Measurements from ENCODE around the gene USH1C. TPM values are rescaled to one million over a fixed set of nuclear protein-coding genes. Genes with fewer than 3 reads are reported as not detected.
A peak's percentile ranks its signal among the peaks of the same experiment; 100 is the strongest.

USH1C gene
- total RNA-seq, 1 experiment from 2014 or later = 1.0 TPM

- H3K23me2 ChIP-seq (ENCODE audit: insufficient read length, low read depth, low read length, poor library complexity, severe bottlenecking) = no peaks in the 10 kb centered on the region
- Mint-ChIP-seq H3K27me3 (ENCODE audit: low read depth) (peaks cover 12% of the 10 kb centered on the region), H3K4me1 (peaks cover 0 to 3% of the 10 kb centered on the region in 2 experiments; a peak in 1 of 4 replicates), H3K27ac (no peak overlapping the region), H3K36me3 (ENCODE audit: insufficient read depth in 1 of 3, low read depth in 3 of 3) (no peaks in the 10 kb centered on the region), H3K9me3 (no peaks in the 10 kb centered on the region), H3K4me3 (no peak overlapping the region)
- no peak overlapping the region for H4K5ac ChIP-seq (ENCODE audit: insufficient read length, low read depth, low read length)
- H3K14ac ChIP-seq (ENCODE audit: insufficient read depth, low read length) = no peak overlapping the region; the same call in 1 of the 2 replicates
- H2BK5ac ChIP-seq (ENCODE audit: insufficient read length, low read length) = no peak overlapping the region
- no peak overlapping the region for H2BK15ac ChIP-seq (ENCODE audit: low read depth, low read length)
- no peak overlapping the region for H3K4ac ChIP-seq (ENCODE audit: low read depth, low read length)
- no peak overlapping the region for H3K56ac ChIP-seq (ENCODE audit: insufficient read length, low read depth, low read length)
- H4K91ac ChIP-seq (ENCODE audit: insufficient read length, low read depth, low read length) = no peak overlapping the region
- H2BK20ac ChIP-seq (ENCODE audit: low read depth, low read length, poor library complexity, severe bottlenecking) = no peak overlapping the region
- H3K18ac ChIP-seq (ENCODE audit: insufficient read length, low read depth, low read length) = no peak overlapping the region
- no peaks in the 10 kb centered on the region for H3K27me3 ChIP-seq (ENCODE audit: insufficient read depth, low read length)
- no CpG with 5 or more reads among the region's 9 CpGs for WGBS (ENCODE audit: extremely low coverage, insufficient read length, low lambda C conversion rate)
- H4K20me1 ChIP-seq (ENCODE audit: control insufficient read depth, insufficient read depth, insufficient read length) = no peaks in the 10 kb centered on the region
- no peaks in the 10 kb centered on the region for H3K79me1 ChIP-seq (ENCODE audit: insufficient read depth, low read depth, low read length, poor library complexity, severe bottlenecking)
- no peak overlapping the region for H4K8ac ChIP-seq (replicated peaks; ENCODE audit: insufficient read length, low read depth, low read length)
- H3K9ac ChIP-seq (ENCODE audit: extremely low read depth, insufficient read length, low read length) = no peak overlapping the region
- no peak overlapping the region for H2AFZ ChIP-seq (ENCODE audit: low read length)
- H3K4me1 ChIP-seq (ENCODE audit: insufficient read depth, low read length) = no peaks in the 10 kb centered on the region
- H2BK12ac ChIP-seq (ENCODE audit: insufficient read length, low read depth, low read length) = no peak overlapping the region
- H2BK120ac ChIP-seq (ENCODE audit: low read depth, low read length, poor library complexity, severe bottlenecking) = no peak overlapping the region
- H3K79me2 ChIP-seq (ENCODE audit: insufficient read depth, low read length) = no peaks in the 10 kb centered on the region
- H2AK5ac ChIP-seq (ENCODE audit: insufficient read length, low read length) = no peak overlapping the region
- H3K23ac ChIP-seq (ENCODE audit: insufficient read length, low read depth, low read length) = no peak overlapping the region
- no peak overlapping the region for H3T11ph ChIP-seq (ENCODE audit: low read length)
- no peaks in the 10 kb centered on the region for H3K9me3 ChIP-seq (ENCODE audit: control insufficient read depth, low read depth, low read length)
- TF ChIP-seq, protein P1, sequence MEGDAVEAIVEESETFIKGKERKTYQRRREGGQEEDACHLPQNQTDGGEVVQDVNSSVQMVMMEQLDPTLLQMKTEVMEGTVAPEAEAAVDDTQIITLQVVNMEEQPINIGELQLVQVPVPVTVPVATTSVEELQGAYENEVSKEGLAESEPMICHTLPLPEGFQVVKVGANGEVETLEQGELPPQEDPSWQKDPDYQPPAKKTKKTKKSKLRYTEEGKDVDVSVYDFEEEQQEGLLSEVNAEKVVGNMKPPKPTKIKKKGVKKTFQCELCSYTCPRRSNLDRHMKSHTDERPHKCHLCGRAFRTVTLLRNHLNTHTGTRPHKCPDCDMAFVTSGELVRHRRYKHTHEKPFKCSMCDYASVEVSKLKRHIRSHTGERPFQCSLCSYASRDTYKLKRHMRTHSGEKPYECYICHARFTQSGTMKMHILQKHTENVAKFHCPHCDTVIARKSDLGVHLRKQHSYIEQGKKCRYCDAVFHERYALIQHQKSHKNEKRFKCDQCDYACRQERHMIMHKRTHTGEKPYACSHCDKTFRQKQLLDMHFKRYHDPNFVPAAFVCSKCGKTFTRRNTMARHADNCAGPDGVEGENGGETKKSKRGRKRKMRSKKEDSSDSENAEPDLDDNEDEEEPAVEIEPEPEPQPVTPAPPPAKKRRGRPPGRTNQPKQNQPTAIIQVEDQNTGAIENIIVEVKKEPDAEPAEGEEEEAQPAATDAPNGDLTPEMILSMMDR (conservative IDR thresholded peaks at IDR 0.05) = no peak
- H3K4me2 ChIP-seq (ENCODE audit: insufficient read depth, insufficient read length, low read length) = no peak overlapping the region
- no peak overlapping the region for H3K27ac ChIP-seq (ENCODE audit: insufficient read length, low read depth, low read length)
- peak; percentile 19 for DNase-seq
These were observed 17.3 kb upstream of the USH1C start for GRCh38 chr11:17561526-17561925.
